T-helper 2 cell treated with Interferon-gamma antibody and Interleukin-4, amounts not matched to agents 100 ng/mL and 5 ng/mL, for 36 hours (primary cell): Measurements from ENCODE around the gene CNBP. TPM values are rescaled to one million over a fixed set of nuclear protein-coding genes. Genes with fewer than 3 reads are reported as not detected.
"Not testable (repeated sequence)": the region's sequence is repeated elsewhere in the genome, so short reads cannot be mapped to it uniquely, and the experiment has no call there.

Experiments
- intact Hi-C: fragments of 100-400 bp; cut with micrococcal nuclease; formaldehyde crosslinking; loops from one replicate; pipeline ENCODE4 v1.15.1; 2023
- total RNA-seq: library from RNA; stranded (reverse); gene quantifications from 2 replicates; pipeline ENCODE4 v1.2.3, GENCODE V29; 2022

The CNBP gene
- total RNA-seq, 1 donor from 2014 or later = 328 TPM

DNA sequence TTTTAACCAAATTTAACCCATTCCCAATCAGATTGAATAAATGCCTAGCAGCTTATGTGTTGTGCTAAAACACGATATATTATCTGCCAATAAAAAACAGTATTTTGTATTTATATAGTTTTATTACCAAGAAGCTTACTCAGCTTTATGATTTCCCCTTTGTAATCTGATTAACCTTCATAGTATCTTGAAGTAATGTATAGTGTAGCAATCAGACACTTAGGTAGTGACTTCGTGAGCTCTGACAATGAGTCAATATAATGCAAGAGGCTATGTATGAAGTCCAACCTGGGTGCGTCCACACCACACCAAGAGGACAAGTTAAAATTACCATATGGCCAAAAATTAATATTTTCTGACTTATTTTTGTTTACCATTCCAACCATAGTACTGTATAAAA lies 2.1 kb upstream of the CNBP start:
- intact Hi-C loops = no loop called here

DNA sequence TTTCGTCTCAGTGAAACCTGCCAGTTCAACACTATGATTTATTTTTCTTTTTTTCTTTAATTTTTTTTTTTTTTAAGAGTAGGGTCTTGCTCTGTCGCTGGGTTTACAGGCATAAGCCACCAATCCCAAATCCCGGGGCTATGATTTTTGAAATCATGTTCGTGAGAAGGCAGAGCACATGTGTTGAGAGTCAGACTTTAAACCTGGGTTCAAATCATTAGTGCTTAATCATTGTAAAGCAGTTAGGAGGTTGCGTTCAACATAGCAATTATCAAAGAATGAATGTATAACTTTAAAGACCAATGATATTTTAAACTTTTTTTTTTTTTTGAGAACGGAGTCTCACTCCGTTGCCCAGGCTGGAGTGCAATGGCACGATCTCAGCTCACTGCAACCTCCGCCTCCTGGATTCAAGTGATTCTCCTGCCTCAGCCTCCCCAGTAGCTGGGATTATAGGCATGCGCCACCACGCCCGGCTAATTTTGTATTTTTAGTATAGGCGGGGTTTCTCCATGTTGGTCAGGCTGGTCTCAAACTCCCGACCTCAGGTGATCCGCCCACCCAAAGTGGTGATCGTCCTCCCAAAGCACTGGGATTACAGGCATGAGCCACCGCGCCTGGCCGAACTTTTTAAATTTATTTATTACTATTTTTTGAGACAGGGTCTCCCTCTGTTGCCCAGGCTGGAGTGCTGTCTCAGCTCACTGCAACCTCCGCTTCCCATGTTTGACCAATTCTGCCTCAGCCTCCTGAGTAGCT lies 1.3 kb upstream of the CNBP start:
- intact Hi-C loops = loop anchor here (1.0 kb wide), 4 partner anchors 24 to 65 kb away; partner anchors contain the start of genes COPG1 and ISY1

DNA sequence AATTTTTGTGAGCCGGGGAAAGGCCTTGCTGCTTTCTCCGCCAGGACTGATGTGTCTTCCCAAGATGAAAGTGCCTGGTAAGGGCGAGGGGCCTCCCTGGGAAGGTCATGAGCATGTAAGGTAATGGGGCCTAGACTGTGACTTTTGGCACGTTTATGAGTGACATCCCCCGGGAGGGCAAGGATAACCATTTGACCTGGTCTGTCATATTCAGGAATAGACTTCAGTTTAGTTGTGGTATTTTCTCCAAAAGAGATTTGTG lies 631 bp upstream of the CNBP start:
- intact Hi-C loops = loop anchor here (1.0 kb wide), 4 partner anchors 23 to 65 kb away; partner anchors contain the start of genes COPG1 and ISY1

DNA sequence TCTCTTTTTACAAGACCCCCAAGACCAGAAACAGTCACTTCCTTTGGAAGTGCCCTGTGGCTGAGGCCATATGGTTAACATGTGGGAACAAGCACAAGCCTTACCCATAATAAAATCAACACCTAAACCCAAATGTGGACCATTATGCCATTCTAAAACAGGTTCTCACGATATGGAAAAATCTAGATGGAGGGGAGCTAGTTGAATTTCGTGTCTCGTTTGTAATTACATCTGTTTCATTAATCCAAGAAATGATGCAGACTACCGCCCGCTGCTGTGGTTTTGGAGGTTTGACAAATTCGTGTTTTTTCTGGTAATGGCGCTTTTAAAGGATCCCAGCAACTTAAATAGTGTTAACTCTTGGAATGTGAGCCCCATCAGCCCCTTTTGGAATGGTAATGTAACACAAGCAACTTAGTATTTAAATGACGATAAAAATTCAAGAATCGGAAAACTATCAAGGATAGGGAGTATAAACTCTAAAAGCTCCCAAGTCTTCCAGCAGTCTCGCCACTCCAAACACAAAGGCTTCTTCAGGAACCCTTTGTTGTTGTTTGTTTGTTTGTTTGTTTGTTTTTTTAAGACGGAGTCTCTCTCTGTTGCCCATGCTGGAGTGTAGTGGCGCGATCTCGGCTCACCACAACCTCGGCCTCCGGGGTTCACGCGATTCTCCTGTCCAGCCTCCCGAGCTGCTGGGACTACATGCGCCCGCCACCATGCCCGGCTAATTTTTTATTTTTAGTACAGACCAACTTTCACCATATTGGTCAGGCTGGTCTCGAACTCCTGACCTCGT lies 1.1 kb downstream of the CNBP start:
- intact Hi-C loops = loop anchor here (1.0 to 2.0 kb wide), 2 partner anchors 56 to 258 kb away; partner anchors contain the start of gene IFT122

DNA sequence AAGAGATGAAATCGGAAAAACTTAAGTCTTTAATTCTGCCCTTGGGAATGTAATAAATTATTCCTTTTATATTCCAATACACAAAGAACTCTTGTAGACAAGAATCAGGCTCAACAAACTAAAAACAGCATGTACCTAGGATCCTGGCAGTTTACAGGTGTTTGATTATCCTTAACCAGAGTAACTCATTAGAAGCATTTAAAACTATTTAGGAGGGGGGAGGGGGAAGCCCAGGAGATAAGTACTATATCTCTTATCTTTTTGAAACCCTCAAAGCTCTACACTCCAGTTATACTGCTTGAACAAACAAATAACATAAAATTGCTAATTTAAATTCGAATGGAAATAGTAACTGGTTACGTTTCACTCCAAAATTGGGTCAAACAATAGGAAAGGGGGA lies 1.9 kb downstream of the CNBP start:
- intact Hi-C loops = loop anchor here (2.0 kb wide), 1 partner anchor 57 kb away; no protein-coding TSS in a partner anchor

DNA sequence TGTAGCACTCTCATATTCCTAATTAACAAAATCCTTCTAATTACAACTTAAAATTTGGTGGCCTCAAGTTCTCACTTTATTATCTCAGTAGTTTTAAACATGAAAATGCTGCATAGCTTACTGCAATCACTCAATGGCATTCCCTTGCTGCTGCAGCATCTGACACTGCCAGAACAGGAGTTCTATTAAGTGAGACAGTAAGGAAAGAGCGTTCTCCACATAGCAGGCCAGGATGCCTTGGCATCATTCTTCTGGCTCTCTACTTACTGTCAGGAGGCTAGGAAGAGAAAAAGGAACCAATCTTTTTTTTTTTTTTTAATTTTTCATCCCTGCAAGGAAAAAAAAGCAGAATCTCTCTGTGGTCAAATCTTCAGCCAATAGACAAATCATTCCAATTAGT lies 3.2 kb downstream of the CNBP start:
- intact Hi-C loops = no loop called here

DNA sequence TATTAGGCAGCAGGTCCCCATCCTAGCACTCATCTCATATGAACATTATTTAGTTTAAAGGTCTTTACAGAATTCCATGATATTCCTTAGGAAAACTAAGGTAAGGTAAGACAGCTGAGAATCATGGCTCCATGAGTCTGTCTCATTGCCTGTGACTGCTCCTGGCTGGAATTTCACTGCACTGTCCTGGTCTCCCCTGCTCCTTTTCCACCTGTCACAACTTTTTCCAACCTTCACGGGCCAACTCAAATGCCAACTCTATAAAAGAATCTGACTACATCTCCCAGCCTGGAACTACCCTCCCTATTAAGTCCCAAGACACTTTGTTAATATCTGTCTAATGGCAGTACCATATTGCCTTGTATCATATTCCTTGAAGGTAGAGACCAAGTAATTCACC lies 7.6 kb downstream of the CNBP start:
- intact Hi-C loops = no loop called here

DNA sequence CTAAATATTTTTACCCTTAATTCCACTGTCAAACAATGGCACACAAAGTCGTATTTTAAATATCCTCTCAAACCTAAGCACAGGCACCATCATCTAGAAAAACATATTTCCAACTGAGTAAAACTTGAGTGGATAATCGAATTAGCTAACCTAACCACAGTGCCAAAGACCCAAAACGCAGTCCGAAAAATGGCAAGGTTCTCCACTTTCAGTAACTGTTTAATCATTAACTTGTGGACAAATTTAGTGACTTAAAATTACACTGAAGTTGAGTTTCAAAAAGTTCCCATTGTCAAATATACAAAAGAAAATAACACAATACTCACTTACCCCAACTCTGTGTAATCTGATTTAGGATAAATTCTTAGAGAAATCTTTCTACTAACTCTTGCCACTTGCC lies 10.0 kb downstream of the CNBP start:
- intact Hi-C loops = no loop called here

DNA sequence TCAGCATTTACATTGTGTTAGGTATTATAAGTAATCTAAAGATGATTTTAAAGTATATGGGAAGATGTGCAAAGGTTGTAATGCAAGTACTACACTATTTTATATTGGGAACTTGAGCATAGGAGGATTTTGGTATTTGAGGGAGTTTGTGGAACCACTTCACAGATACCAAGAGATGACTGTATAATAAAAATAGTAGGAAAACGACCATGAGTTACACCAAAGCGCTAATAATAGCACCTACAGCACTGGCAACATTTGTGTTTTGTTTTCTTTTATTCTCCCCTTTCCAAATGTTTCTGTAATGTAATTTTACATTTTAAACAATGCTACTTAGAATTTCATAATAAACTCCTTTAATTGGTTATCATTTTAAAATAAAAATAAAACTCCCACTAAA lies 10.5 kb downstream of the CNBP start:
- intact Hi-C loops = no loop called here

DNA sequence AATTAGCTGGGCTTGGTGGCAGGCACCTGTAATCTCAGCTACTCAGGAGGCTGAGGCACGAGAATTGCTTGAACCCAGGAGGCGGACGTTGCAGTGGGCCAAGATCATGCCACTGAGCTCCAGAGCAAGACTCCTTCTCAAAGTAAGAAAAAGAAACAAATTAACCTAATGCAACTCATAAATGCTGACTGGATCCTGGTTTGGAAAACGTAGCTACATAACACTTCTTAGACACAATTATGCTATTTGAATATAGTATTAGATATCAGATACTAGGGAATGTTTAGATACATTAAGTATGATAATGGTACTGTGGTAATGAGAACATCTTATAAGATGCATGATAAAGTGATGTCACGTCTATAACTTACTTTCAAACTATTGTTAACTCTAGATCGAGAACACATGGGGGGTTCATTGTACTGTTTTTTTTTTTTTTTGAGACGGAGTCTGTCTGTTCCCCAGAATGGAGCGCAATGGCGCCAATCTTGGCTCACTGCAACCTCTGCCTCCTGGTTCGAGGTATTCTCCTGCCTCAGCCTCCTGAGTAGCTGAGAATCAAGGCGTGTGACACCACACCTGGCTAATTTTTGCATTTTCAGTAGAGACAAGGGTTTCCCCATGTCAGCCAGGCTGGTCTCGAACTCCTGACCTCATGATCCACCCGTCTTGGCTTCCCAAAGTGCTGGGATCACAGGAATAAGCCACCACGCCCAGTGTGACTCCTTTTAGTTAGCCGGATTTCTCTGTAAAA lies 16.9 kb downstream of the CNBP start:
- intact Hi-C loops = no loop called here

DNA sequence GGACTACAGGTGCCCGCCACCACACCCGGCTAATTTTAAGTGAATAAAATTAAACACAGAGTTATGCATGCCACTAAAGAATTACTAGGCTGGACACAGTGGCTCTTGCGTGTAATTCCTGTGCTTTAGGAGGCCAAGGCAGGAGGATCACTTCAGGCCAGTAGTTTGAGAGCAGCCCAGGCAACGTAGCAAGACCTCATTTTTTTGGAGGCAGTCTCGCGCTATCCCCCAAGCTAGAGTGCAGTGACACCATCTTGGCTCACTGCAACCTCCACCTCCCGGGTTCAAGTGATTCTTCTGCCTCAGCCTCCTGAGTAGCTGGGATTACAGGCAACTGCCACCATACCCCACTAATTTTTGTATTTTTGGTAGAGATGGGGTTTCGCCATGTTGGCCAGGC lies 18.1 kb downstream of the CNBP start:
- intact Hi-C loops = not testable (repeated sequence)

DNA sequence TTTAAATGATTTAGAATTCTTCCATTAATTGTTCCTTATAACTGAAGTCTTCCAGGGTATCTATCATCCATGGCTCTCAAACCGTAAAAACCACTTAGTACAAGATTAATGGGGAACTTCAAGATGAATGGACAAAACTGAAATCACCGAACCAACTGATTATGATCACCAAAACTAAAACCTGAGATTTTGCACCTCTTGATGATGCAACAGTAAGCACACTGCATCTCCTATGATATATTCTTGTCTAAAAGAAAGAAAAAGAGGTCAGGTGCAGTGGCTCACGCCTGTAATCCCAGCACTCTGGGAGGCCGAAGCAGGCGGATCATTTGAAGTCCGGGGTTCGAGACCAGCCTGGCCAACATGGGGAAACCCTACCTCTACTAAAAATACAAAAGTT lies 19.2 kb downstream of the CNBP start:
- intact Hi-C loops = no loop called here

DNA sequence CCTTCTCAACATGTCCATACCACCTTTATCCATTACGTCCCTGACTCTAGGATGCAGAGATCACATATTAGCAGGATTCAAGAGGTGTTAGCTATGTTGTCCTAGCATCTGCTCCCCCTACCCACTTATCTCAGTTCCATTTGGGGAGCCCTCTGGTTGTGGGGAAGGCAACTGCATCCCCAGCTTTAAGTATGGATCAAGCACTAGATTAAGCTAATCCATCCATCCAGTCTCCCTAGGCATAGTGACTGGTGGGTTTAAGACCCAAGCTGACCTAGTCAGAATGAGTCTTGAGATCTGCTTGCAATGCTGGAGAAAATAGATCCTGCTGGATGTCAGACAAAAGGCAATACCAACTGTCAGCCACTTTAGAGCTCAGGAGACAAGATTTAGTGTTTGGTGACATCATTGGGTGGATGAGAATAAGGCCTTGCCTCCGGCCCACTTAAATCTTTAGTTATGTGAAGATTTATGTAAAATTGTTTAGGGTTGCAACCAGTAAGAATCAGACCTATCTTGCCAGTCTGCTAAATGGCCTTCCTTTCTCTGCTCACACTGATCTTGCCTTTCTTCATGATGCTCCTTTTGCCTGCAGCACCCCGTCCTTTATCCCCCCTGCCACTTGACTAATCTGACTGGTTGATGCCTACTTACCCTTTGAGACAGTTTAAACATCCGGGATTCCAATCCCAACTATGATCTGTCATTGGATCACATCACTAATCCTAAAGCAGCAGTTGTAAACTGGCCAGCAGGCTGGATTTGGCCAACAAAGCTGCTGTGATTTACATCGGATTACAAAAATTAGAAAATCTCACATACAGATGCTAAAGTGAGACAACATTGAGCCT lies 20.7 kb downstream of the CNBP start:
- intact Hi-C loops = loop anchor here (1.0 kb wide), 1 partner anchor 193 kb away; no protein-coding TSS in a partner anchor

DNA sequence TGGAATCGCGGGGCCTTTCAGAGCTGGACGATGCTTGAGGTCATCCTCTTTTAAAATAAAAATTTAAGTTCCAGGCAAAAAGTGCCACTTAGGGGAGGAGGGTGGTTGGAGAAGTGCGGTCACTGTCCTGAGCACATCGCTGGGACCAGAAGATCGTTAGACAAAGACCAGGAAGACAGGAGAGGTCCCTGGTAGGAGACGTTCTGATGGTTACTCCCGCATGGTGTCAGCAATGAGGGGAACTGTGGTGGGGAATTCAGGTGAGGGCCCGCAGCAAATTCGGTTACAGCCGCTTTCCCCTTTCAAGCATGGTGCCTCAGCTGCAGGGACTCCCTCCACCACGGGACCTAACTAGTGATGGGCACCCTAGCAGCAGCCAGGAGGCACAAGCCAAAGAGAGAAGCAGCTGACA lies 21.8 kb downstream of the CNBP start:
- intact Hi-C loops = loop anchor here (1.0 kb wide), 7 partner anchors 22 to 278 kb away; partner anchors contain the start of genes COPG1 and IFT122

DNA sequence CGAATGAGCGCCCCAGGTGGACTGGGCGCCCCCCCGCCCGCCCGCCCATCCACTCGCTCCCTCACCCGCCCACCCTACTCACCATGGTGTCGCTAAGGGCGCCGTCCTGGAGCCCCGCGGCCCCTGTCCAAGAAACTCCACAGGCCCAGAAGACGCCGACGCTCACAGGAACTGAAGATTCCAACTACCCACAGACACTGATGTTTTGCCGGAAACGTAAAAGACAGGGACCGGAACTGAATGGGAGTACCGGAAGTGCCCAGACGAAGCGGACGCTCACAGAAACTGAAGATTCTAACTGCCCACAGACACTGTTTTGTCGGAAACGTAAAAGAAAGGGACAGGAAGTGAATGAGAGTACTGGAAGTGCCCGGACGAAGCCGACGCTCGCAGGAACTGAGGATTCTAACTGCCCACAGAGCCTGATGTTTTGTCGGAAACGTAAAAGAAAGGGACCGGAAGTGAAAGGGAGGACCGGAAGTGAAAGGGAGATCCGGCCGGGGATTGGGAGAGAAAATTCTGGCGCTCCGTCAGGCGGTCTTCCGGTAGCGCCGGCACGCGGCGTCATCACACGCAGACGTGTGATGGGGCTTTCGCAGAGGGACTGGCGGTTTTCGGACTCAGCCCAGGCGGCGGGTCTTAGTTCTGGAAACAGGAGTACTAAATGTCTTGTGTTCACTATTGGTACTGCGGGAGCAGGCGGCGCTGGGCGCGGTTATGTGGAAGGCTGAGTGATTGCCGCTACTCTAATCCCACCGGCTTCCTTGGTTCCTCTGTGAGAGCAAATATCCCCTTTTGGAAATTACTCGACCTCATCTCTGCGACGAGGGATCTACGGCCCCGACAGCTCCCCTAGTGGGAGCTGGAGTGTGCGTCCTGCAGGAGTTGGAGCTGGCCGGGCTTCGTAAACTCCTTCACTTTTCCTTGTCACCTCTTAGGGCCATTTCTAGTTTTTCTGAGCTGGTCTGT lies 22.5 kb downstream of the CNBP start, which contains the start of gene ISY1:
Gene ISY1 (minus strand): TSS at position 173 of the 969 bp plus-strand sequence. CDS start 88 bp downstream, at position 85.
- intact Hi-C loops = loop anchor here (1.0 kb wide), 6 partner anchors 23 to 279 kb away; partner anchors contain the start of genes COPG1 and IFT122

DNA sequence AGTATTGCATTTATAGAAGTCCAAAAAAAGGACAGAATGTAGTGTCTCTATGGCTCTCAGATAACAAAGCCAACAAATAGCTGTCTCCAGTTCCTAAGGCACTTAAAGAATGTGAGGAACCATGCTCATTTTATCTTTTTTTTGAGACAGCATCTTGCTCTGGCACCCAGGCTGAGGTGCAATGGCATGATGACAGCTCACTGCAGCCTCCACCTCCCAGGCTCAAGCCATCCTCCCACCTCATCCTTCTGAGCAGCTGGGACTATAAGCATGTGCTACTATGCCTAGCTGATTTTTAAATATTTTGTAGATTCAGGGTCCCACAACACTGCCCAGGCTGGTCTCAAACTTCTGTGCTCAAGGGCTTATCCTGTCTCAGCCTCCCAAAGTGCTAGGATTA lies 38.9 kb downstream of the CNBP start:
- intact Hi-C loops = no loop called here

DNA sequence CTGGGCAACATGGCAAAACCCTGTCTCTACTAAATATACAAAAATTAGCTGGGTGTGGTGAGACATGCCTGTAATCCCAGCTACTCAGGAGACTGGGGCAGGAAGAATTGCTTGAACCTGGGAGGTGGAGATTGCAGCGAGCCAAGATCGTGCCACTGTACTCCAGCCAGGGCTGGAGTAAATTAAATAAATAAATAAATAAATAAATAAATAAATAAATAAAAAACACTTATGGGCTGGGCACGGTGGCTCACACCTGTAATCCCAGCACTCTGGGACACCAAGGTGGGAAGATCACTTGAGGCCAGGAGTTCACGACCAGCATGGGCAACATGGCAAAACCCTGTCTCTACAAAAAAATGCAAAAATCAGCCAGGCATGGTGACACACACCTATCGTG lies 42.7 kb downstream of the CNBP start:
- intact Hi-C loops = not testable (repeated sequence)

DNA sequence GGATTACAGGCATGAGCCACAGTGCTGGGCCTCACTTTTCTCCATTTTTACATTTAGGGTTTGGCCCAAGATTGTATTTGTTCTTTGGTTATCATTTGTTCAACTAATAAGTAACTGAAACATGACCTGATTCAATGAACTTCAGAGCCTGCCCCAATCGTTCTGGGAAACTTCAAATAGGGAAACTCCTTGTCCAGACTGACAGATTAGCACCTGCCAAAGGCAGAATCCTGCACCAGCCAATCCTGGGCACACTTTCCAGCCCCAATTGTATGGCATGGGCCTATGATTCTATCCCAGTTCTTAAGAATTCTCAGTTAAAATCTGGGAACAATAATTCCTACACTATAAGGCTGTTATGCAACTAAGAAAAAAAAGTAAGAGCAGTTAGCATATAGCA lies 43.8 kb downstream of the CNBP start:
- intact Hi-C loops = no loop called here

DNA sequence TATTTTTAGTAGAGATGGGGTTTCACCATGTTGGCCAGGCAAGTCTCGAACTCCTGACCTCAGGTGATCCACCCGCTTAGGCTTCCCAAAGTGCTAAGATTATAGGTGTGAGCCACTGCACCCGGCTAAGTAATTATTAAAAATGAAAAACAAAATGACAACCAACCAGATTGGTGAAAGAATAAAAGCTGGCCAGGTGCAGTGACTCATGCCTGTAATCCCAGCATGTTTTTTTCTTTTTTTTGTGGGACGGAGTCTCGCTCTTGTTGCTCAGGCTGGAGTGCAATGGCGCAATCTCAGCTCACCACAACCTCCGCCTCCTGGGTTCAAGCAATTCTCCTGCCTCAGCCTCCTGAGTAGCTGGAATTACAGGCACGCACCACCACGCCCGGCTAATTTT lies 47.4 kb downstream of the CNBP start:
- intact Hi-C loops = not testable (repeated sequence)
